ENCODE data around the gene INSC. TPM values are rescaled to one million over a fixed set of nuclear protein-coding genes. Genes with fewer than 3 reads are reported as not detected.

Gene INSC
- total RNA-seq, 4 donors from 2014 or later: 4.4 to 18.8 (median 7.8) TPM

GRCh38 chr11:15101072-15101709, 13.5 kb upstream of the INSC start:
- peaks cover 0 to 10% (median 0%) of the 10 kb centered on the region in 4 donors for H3K9me3 ChIP-seq
- TF ChIP-seq POLR2A (IDR thresholded peaks at IDR 0.05) (no peak), CTCF (IDR thresholded peaks at IDR 0.05) (peak; percentile 76 to 88 (median 83))
- H3K27ac ChIP-seq: no peak overlapping the region
- WGBS, 2 donors: 14 to 17% methylated on average over 8 of the region's 8 CpGs
- DNase-seq (ENCODE audit: low spot score in 2 of 2): peak; percentile 31 to 48
- H3K4me1 ChIP-seq: no peaks in the 10 kb centered on the region
- H3K27me3 ChIP-seq: no peaks in the 10 kb centered on the region
- H3K4me3 ChIP-seq: no peak overlapping the region
- H3K36me3 ChIP-seq: no peaks in the 10 kb centered on the region

- TF ChIP-seq EP300 (IDR thresholded peaks at IDR 0.05) (no peak), CTCF (IDR thresholded peaks at IDR 0.05) (no peak), POLR2A (IDR thresholded peaks at IDR 0.05) (no peak)
- Histone ChIP-seq H3K9me3 (peaks cover 0 to 10% (median 0%) of the 10 kb centered on the region in 4 donors), H3K27ac (no peak overlapping the region), H3K27me3 (no peaks in the 10 kb centered on the region), H3K36me3 (no peaks in the 10 kb centered on the region), H3K4me3 (no peak overlapping the region), H3K4me1 (no peaks in the 10 kb centered on the region)
- WGBS, 2 donors: 89 to 92% methylated on average over 2 of the region's 2 CpGs
- no peak for DNase-seq (ENCODE audit: low spot score in 2 of 2)
Measured at GRCh38 chr11:15104166-15104565, 10.6 kb upstream of the INSC start.

- Histone ChIP-seq H3K36me3 (no peaks in the 10 kb centered on the region), H3K27me3 (no peaks in the 10 kb centered on the region), H3K9me3 (peaks cover 0 to 10% (median 0%) of the 10 kb centered on the region in 4 donors), H3K4me3 (no peak overlapping the region), H3K27ac (no peak overlapping the region), H3K4me1 (no peaks in the 10 kb centered on the region)
- TF ChIP-seq EP300 (IDR thresholded peaks at IDR 0.05) (no peak), POLR2A (IDR thresholded peaks at IDR 0.05) (no peak), CTCF (IDR thresholded peaks at IDR 0.05) (no peak)
- no peak for DNase-seq (ENCODE audit: low spot score in 2 of 2)
- WGBS, 2 donors: 79% methylated on average over 8 of the region's 8 CpGs
Measured at GRCh38 chr11:15106201-15106965, 8.3 kb upstream of the INSC start.

GRCh38 chr11:15107730-15108515, 6.8 kb upstream of the INSC start:
- H3K9me3 ChIP-seq: peaks cover 0 to 2% (median 0%) of the 10 kb centered on the region in 4 donors
- TF ChIP-seq POLR2A (IDR thresholded peaks at IDR 0.05): no peak
- no peak for TF ChIP-seq EP300 (IDR thresholded peaks at IDR 0.05)
- no peak for TF ChIP-seq CTCF (IDR thresholded peaks at IDR 0.05)
- H3K27me3 ChIP-seq: no peaks in the 10 kb centered on the region
- WGBS, 2 donors: 69 to 76% methylated on average over 4 of the region's 4 CpGs
- no peak for DNase-seq (ENCODE audit: low spot score in 2 of 2)
- H3K4me1 ChIP-seq: peaks cover 0 to 6% (median 0%) of the 10 kb centered on the region in 4 donors
- no peak overlapping the region for H3K27ac ChIP-seq
- H3K36me3 ChIP-seq: no peaks in the 10 kb centered on the region
- no peak overlapping the region for H3K4me3 ChIP-seq

Measured in tibial nerve (tissue), 4 donors.